Mucosa of descending colon (tissue), 3 donors: ENCODE measurements around the gene SLC8A2. TPM values are rescaled to one million over a fixed set of nuclear protein-coding genes. Genes with fewer than 3 reads are reported as not detected.

ENCODE experiments used
- ATAC-seq: fragments of 200-7000 bp; cut with Tn5 transposase; one replicate; pipeline ENCODE4 v1.9.1; 2020; ENCODE audit warnings: mild to moderate bottlenecking, moderate library complexity
- DNase-seq, 3 donors: peaks; one replicate each; pipeline ENCODE4 v3.0.0-alpha.2; 2020
- H3K36me3 ChIP-seq: fragments of 200-600 bp; one replicate; pipeline ENCODE4 v1.8.0; 2021; ENCODE audit warnings: low read depth, mild to moderate bottlenecking
- H3K4me1 ChIP-seq: fragments of 200-600 bp; one replicate; pipeline ENCODE4 v1.8.0; 2021; ENCODE audit warnings: low read depth, mild to moderate bottlenecking
- H3K4me3 ChIP-seq: fragments of 200-600 bp; one replicate; pipeline ENCODE4 v1.8.0; 2021; ENCODE audit warnings: mild to moderate bottlenecking
- H3K9me3 ChIP-seq: fragments of 200-600 bp; one replicate; pipeline ENCODE4 v1.8.0; 2021; ENCODE audit warnings: mild to moderate bottlenecking
- intact Hi-C, 2 donors: fragments of 100-400 bp; cut with DNase I in 1 of 2; cut with micrococcal nuclease in 1 of 2; formaldehyde crosslinking; loops; one replicate each; pipeline versions ENCODE4 v1.11.0 to v1.11.1; 2022; cut with DNase I, micrococcal nuclease
- total RNA-seq, 3 donors: library from RNA; stranded (reverse); fragmentation: NEBNext Ultra II Directional in 2 of 3; extraction: Animal tissue kit (Norgen Biotek cat#: 25700) in 2 of 3; gene quantifications; one replicate each; pipeline versions ENCODE4 v1.2.1 to v1.2.4, GENCODE V29; 2021 to 2023
- TF ChIP-seq, protein P1 (sequence below): fragments of 200-600 bp; IDR thresholded peaks from one replicate; pipeline ENCODE4 v1.8.0; 2022; ENCODE audit warnings: antibody characterized with exemption, mild to moderate bottlenecking
- donor health status: DM: no; HTN: no; CAD: no; lungs with moderate emphysema.
- donor health status: DM: no; HTN: no; CAD: no.
- donor health status: DM: no; HTN: yes; CAD: no.

SLC8A2 gene
- total RNA-seq, 3 donors from 2014 or later, result 0.75 to 17.5 (median 2.1) TPM

GRCh38 chr19:47514869-47515588 lies 43.3 kb upstream of the SLC8A2 start, which contains the start of gene NAPA:
NAPA (minus strand) TSS chr19:47515063; CDS start chr19:47514940, 123 bp downstream.
- TF ChIP-seq, protein P1, sequence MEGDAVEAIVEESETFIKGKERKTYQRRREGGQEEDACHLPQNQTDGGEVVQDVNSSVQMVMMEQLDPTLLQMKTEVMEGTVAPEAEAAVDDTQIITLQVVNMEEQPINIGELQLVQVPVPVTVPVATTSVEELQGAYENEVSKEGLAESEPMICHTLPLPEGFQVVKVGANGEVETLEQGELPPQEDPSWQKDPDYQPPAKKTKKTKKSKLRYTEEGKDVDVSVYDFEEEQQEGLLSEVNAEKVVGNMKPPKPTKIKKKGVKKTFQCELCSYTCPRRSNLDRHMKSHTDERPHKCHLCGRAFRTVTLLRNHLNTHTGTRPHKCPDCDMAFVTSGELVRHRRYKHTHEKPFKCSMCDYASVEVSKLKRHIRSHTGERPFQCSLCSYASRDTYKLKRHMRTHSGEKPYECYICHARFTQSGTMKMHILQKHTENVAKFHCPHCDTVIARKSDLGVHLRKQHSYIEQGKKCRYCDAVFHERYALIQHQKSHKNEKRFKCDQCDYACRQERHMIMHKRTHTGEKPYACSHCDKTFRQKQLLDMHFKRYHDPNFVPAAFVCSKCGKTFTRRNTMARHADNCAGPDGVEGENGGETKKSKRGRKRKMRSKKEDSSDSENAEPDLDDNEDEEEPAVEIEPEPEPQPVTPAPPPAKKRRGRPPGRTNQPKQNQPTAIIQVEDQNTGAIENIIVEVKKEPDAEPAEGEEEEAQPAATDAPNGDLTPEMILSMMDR, result no peak
- peak within 1 kb of the TSS; percentile 92 for H3K4me3 ChIP-seq
- ATAC-seq, result peak; percentile 94
- peaks cover 5% of the 10 kb centered on the region for H3K36me3 ChIP-seq
- peaks cover 30% of the 10 kb centered on the region for H3K4me1 ChIP-seq
- no peaks in the 10 kb centered on the region for H3K9me3 ChIP-seq
- peak; percentile 100 for DNase-seq
- intact Hi-C loops, result loop anchor here in 1 of 2 donors (10.0 kb wide), 1 partner anchor 90 kb away; the partner anchor contains the start of gene BICRA

- peaks cover 30% of the 10 kb centered on the region for H3K4me1 ChIP-seq
- DNase-seq (peak in 1 of 3 donors; percentile 51), ATAC-seq (no peak)
- intact Hi-C loops, result loop anchor here in 1 of 2 donors (10.0 kb wide), 1 partner anchor 90 kb away; the partner anchor contains the start of gene BICRA
- H3K4me3 ChIP-seq, result peak overlapping the region; percentile 92
- TF ChIP-seq, protein P1, result no peak
- H3K36me3 ChIP-seq, result peaks cover 5% of the 10 kb centered on the region
- H3K9me3 ChIP-seq, result no peaks in the 10 kb centered on the region
Observed at GRCh38 chr19:47514151-47514868, 42.6 kb upstream of the SLC8A2 start.

GRCh38 chr19:47512948-47513319 lies 41.2 kb upstream of the SLC8A2 start:
- DNase-seq (no peak), ATAC-seq (no peak)
- intact Hi-C loops, result loop anchor here in 1 of 2 donors (10.0 kb wide), 1 partner anchor 92 kb away; the partner anchor contains the start of gene BICRA
- H3K4me1 ChIP-seq, result peaks cover 35% of the 10 kb centered on the region
- no peak overlapping the region for H3K4me3 ChIP-seq
- no peaks in the 10 kb centered on the region for H3K9me3 ChIP-seq
- TF ChIP-seq, protein P1, result no peak
- H3K36me3 ChIP-seq, result peaks cover 5% of the 10 kb centered on the region

DNA sequence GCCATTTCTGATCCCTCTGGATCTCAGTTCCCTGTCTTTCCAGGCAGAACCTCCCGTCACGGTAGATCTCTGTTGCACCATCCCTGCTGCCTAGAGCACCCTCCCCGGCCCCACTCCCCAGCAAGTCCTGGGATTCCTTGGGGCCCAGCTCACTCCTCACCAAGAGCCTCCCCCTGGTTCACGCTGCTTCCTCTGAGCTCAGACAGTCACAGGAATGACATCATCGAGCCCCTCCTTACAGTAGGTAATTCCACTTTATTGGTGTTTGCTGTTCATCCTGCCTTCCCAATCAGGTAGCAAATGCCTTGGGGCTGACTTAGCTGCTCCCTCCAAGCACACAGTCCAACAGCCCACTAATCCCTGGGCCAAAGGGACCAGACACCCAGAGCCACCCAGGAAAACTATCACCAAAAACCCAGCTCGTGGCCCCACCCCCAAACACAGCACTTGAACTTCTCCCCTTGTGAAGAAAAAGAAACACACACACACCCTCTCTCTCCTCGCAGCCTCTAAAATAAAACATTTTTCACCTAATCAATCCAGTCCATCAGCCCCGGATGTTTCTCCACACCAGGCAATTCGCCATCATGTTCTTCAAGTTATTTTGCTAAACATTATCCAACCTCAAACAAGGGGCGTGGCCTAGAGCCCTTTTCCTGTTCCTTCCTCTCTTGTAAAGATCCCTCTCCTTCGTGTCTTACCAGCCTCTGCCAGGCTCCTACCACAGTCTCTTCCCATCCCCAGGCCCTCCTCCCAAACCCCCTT lies 40.7 kb upstream of the SLC8A2 start:
- Histone ChIP-seq H3K9me3 (no peaks in the 10 kb centered on the region), H3K36me3 (peaks cover 5% of the 10 kb centered on the region), H3K4me1 (peaks cover 35% of the 10 kb centered on the region), H3K4me3 (no peak overlapping the region)
- TF ChIP-seq, protein P1, result no peak
- peak; percentile 29 for ATAC-seq
- intact Hi-C loops, result loop anchor here in 1 of 2 donors (10.0 kb wide), 1 partner anchor 92 kb away; the partner anchor contains the start of gene BICRA
- peak in 2 of 3 donors; percentile 64 to 91 for DNase-seq

DNA sequence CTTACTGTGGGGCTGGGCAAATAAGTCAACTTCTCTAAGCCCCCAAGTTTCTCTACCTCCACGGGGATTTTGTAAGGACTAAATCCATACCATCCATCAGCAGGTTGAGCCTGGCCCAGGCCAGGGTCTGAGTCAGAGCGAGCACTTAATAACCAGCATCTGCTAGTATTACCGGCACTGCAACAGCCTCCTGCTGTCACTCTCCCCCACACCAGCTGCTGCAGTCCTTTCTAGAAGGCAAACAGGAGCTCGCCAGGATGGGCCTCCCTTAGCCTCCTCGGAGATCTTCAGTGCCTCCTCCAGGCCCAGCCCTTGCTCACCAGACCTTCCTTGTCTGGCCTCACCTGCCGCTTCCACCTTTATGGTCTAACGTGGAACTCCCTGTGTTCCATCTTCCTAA lies 40.0 kb upstream of the SLC8A2 start:
- intact Hi-C loops, result loop anchor here in 1 of 2 donors (10.0 kb wide), 1 partner anchor 93 kb away; the partner anchor contains the start of gene BICRA
- no peak overlapping the region for H3K4me3 ChIP-seq

More for the DNA sequence above, 40.0 kb upstream of the SLC8A2 start:
- peaks cover 35% of the 10 kb centered on the region for H3K4me1 ChIP-seq
- no peaks in the 10 kb centered on the region for H3K9me3 ChIP-seq
- DNase-seq (no peak), ATAC-seq (no peak)
- peaks cover 5% of the 10 kb centered on the region for H3K36me3 ChIP-seq
- TF ChIP-seq, protein P1, result no peak
